Measurements from ENCODE around the gene ZNF423.

ZNF423 gene

DNA sequence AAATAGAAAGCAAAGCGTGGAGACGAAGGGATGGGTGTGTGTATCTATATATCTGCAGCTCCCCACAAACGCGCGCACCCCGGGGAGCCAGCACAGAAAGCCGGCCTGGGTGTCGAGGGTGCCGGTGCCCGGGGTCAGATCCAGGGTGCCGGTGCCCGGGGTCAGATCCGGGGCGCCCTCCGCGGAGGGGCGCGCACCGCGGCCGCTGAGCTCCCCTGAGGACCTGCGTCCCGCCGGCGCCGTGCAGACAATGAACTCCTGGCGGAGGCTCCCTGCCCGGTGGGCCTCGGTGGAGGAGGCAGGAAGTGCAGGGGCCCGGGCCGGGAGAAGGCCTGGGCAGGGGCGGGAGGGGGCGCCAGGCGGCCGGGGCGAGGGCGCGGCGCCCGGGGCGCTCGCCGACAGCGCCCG is 1.1 kb downstream of the ZNF423 start:
- Histone ChIP-seq H3K4me1 (ENCODE audit: control insufficient read depth, insufficient read depth, low read length) (peaks cover 25% of the 10 kb centered on the region), H3K9ac (ENCODE audit: low read length) (peak overlapping the region; percentile 90), H3K36me3 (ENCODE audit: control insufficient read depth, insufficient read depth, low read length, severe bottlenecking) (no peaks in the 10 kb centered on the region), H3K9me3 (ENCODE audit: control insufficient read depth, low read length) (no peaks in the 10 kb centered on the region), H3K4me3 (ENCODE audit: low read length) (peak overlapping the region; percentile 81), H3K27me3 (replicated peaks; ENCODE audit: control insufficient read depth, insufficient read depth, low read length) (no peaks in the 10 kb centered on the region)
- peak; percentile 74 for DNase-seq (ENCODE audit: low read depth)

DNA sequence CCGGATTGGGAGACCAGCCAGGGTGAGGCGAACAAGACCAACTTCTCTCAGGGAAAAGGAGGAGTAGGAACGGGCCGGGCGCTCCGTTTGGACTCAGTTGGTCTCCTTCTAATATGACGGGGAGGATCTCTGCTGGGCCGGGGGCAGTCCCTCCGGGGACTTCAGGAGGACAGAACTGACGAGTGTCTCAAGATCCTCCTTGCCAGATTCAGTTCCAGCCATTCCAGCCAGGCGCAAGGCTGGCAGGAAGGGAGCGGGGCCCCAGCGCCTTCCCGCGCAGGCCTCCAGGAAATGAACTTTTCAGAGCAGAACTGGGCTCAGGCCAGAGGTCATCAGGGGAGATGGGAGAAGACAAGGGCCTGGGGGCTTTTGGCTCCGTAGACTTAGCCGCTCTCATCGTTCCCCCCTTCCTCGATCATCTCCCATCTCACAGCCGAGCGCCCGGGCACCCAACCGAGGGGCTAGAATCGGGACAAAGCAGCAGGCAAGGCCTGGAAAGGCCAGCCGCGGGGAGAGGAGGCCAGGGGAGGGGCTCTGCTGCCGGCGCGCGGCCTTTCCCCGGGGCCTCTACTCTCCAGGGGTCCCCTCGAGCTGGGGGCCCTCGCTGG is 1.6 kb downstream of the ZNF423 start:
- DNase-seq (ENCODE audit: low read depth): peak; percentile 22
- Histone ChIP-seq H3K36me3 (ENCODE audit: control insufficient read depth, insufficient read depth, low read length, severe bottlenecking) (no peaks in the 10 kb centered on the region), H3K4me3 (ENCODE audit: low read length) (peak overlapping the region; percentile 81), H3K4me1 (ENCODE audit: control insufficient read depth, insufficient read depth, low read length) (peaks cover 25% of the 10 kb centered on the region), H3K9me3 (ENCODE audit: control insufficient read depth, low read length) (no peaks in the 10 kb centered on the region), H3K27me3 (replicated peaks; ENCODE audit: control insufficient read depth, insufficient read depth, low read length) (no peaks in the 10 kb centered on the region), H3K9ac (ENCODE audit: low read length) (peak overlapping the region; percentile 90)

- peaks cover 25% of the 10 kb centered on the region for H3K4me1 ChIP-seq (ENCODE audit: control insufficient read depth, insufficient read depth, low read length)
- no peaks in the 10 kb centered on the region for H3K9me3 ChIP-seq (ENCODE audit: control insufficient read depth, low read length)
- no peaks in the 10 kb centered on the region for H3K27me3 ChIP-seq (replicated peaks; ENCODE audit: control insufficient read depth, insufficient read depth, low read length)
- no peak overlapping the region for H3K9ac ChIP-seq (ENCODE audit: low read length)
- no peak for DNase-seq (ENCODE audit: low read depth)
- no peak overlapping the region for H3K4me3 ChIP-seq (ENCODE audit: low read length)
- H3K36me3 ChIP-seq (ENCODE audit: control insufficient read depth, insufficient read depth, low read length, severe bottlenecking): no peaks in the 10 kb centered on the region
These were observed 3.6 kb downstream of the ZNF423 start for GRCh38 chr16:49852279-49852678.

- H3K9me3 ChIP-seq (ENCODE audit: control insufficient read depth, low read length): no peaks in the 10 kb centered on the region
- no peaks in the 10 kb centered on the region for H3K36me3 ChIP-seq (ENCODE audit: control insufficient read depth, insufficient read depth, low read length, severe bottlenecking)
- no peak overlapping the region for H3K4me3 ChIP-seq (ENCODE audit: low read length)
- peaks cover 25% of the 10 kb centered on the region for H3K4me1 ChIP-seq (ENCODE audit: control insufficient read depth, insufficient read depth, low read length)
- no peak for DNase-seq (ENCODE audit: low read depth)
- H3K27me3 ChIP-seq (replicated peaks; ENCODE audit: control insufficient read depth, insufficient read depth, low read length): no peaks in the 10 kb centered on the region
- no peak overlapping the region for H3K9ac ChIP-seq (ENCODE audit: low read length)
These were observed 4.5 kb downstream of the ZNF423 start for GRCh38 chr16:49851468-49851787.

DNA sequence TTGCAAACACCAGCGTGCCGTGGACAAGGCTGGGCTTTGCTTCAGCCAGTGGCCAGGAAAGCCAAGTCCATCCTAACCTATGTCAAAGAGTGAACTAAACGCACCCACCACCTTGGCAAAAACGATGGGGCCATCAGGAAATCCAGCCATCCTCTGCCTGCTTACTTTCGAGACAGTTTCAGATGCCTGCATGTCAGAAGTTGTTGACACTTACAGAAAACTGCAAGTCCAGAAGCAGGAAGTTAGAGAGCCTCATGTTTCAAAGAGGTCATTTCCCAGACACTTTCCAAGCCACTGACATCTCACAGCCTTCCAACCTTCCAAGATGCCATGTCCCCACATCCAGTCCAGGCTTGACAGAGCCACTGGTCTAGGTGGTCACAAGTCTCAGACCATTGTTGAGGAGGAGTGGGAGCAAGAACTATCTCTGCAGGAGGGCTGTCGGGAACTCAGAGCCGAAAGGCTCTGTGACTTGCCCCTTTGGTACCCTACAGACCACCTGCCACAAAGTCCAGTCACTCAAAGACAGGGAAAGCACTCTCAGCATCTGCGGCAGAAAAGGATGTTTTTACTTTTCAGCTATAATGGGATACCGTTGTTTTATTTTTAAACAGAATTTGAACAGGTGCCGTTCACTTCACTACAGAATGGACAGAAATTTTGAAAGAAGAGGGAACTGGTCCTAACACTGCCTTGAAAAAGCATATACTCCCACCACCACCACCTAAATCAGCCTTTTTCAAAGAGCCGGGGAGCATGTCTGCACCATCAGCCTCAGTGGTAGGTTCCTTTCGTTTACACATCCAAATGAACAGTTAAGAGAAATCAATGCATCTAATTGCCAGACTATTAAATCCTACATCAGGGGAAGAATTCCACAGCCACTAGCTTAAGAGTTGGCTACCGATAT is 5.1 kb downstream of the ZNF423 start:
- Histone ChIP-seq H3K4me1 (ENCODE audit: control insufficient read depth, insufficient read depth, low read length) (peaks cover 25% of the 10 kb centered on the region), H3K4me3 (ENCODE audit: low read length) (no peak overlapping the region), H3K9me3 (ENCODE audit: control insufficient read depth, low read length) (no peaks in the 10 kb centered on the region), H3K27me3 (replicated peaks; ENCODE audit: control insufficient read depth, insufficient read depth, low read length) (no peaks in the 10 kb centered on the region), H3K36me3 (ENCODE audit: control insufficient read depth, insufficient read depth, low read length, severe bottlenecking) (no peaks in the 10 kb centered on the region), H3K9ac (ENCODE audit: low read length) (no peak overlapping the region)
- no peak for DNase-seq (ENCODE audit: low read depth)

DNA sequence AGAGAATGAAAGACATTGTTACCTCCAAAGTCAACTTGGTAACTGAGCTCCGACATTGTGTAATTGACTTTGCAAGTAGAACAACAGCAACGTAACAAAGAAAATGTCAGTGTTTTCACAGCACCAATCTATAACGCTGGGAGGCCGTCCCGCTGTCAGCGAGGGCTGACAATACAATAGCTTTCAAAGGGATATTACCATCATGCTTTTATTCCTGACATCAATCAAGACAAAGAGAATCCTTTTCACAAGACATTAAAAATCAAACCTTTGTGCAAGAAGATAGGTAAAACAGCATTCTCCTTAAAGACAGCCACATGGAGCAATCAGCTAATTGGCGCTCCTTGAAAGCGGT is 6.2 kb downstream of the ZNF423 start:
- Histone ChIP-seq H3K9ac (ENCODE audit: low read length) (no peak overlapping the region), H3K4me3 (ENCODE audit: low read length) (no peak overlapping the region), H3K27me3 (replicated peaks; ENCODE audit: control insufficient read depth, insufficient read depth, low read length) (no peaks in the 10 kb centered on the region), H3K9me3 (ENCODE audit: control insufficient read depth, low read length) (no peaks in the 10 kb centered on the region), H3K4me1 (ENCODE audit: control insufficient read depth, insufficient read depth, low read length) (peaks cover 25% of the 10 kb centered on the region), H3K36me3 (ENCODE audit: control insufficient read depth, insufficient read depth, low read length, severe bottlenecking) (no peaks in the 10 kb centered on the region)
- no peak for DNase-seq (ENCODE audit: low read depth)

DNA sequence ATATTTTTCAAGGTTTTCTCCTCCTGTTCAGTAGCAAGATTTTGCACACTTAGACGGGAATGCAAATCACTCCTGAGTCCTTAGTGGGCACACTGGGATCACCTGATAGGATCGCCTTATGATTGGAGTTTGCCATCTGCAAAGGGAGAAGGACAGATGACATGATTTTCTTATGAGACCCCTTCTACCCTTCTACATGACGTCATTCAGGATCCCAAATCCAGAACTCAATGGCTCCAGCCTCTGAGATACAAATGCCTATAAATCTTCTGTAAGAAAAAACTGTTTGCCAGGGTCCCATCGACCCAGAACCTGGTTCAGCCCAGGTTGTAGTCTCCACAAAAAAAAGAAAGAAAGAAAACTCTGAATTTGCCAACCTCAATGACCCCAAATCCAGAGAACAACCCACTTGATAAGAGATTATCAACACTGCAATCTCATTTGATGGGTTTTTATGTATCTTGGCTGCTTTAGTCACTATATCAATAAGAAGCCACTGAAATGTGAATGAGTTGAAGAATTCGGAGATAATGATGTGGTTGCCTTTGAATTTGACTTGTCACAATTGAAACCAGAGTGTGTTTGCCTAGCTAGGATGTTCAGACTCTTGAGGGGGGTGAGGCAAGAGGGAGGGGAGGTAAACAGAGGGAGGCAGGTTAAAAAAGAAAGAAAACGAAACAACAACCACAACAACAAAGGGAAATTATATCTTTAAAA is 6.7 kb downstream of the ZNF423 start:
- no peak for DNase-seq (ENCODE audit: low read depth)
- no peak overlapping the region for H3K4me3 ChIP-seq (ENCODE audit: low read length)
- H3K9me3 ChIP-seq (ENCODE audit: control insufficient read depth, low read length): no peaks in the 10 kb centered on the region
- H3K27me3 ChIP-seq (replicated peaks; ENCODE audit: control insufficient read depth, insufficient read depth, low read length): no peaks in the 10 kb centered on the region
- H3K36me3 ChIP-seq (ENCODE audit: control insufficient read depth, insufficient read depth, low read length, severe bottlenecking): no peaks in the 10 kb centered on the region
- H3K4me1 ChIP-seq (ENCODE audit: control insufficient read depth, insufficient read depth, low read length): peaks cover 22% of the 10 kb centered on the region
- H3K9ac ChIP-seq (ENCODE audit: low read length): no peak overlapping the region

GRCh38 chr16:49848530-49848929 is 7.4 kb downstream of the ZNF423 start:
- no peak for DNase-seq (ENCODE audit: low read depth)
- H3K36me3 ChIP-seq (ENCODE audit: control insufficient read depth, insufficient read depth, low read length, severe bottlenecking): no peaks in the 10 kb centered on the region
- no peaks in the 10 kb centered on the region for H3K27me3 ChIP-seq (replicated peaks; ENCODE audit: control insufficient read depth, insufficient read depth, low read length)
- H3K4me3 ChIP-seq (ENCODE audit: low read length): no peak overlapping the region
- no peaks in the 10 kb centered on the region for H3K9me3 ChIP-seq (ENCODE audit: control insufficient read depth, low read length)
- H3K4me1 ChIP-seq (ENCODE audit: control insufficient read depth, insufficient read depth, low read length): peaks cover 15% of the 10 kb centered on the region
- H3K9ac ChIP-seq (ENCODE audit: low read length): no peak overlapping the region

- H3K36me3 ChIP-seq (ENCODE audit: control insufficient read depth, insufficient read depth, low read length, severe bottlenecking): no peaks in the 10 kb centered on the region
- no peaks in the 10 kb centered on the region for H3K27me3 ChIP-seq (replicated peaks; ENCODE audit: control insufficient read depth, insufficient read depth, low read length)
- H3K9me3 ChIP-seq (ENCODE audit: control insufficient read depth, low read length): no peaks in the 10 kb centered on the region
- H3K4me3 ChIP-seq (ENCODE audit: low read length): no peak overlapping the region
- peaks cover 20% of the 10 kb centered on the region for H3K4me1 ChIP-seq (ENCODE audit: control insufficient read depth, insufficient read depth, low read length)
- no peak overlapping the region for H3K9ac ChIP-seq (ENCODE audit: low read length)
- no peak for DNase-seq (ENCODE audit: low read depth)
These were observed 9.1 kb downstream of the ZNF423 start for GRCh38 chr16:49846800-49847199.

- Histone ChIP-seq H3K27me3 (replicated peaks; ENCODE audit: control insufficient read depth, insufficient read depth, low read length) (no peaks in the 10 kb centered on the region), H3K4me1 (ENCODE audit: control insufficient read depth, insufficient read depth, low read length) (peaks cover 12% of the 10 kb centered on the region), H3K9me3 (ENCODE audit: control insufficient read depth, low read length) (no peaks in the 10 kb centered on the region), H3K4me3 (ENCODE audit: low read length) (no peak overlapping the region), H3K36me3 (ENCODE audit: control insufficient read depth, insufficient read depth, low read length, severe bottlenecking) (no peaks in the 10 kb centered on the region), H3K9ac (ENCODE audit: low read length) (no peak overlapping the region)
- no peak for DNase-seq (ENCODE audit: low read depth)
These were observed 11.6 kb downstream of the ZNF423 start for GRCh38 chr16:49844359-49844758.

- no peaks in the 10 kb centered on the region for H3K9me3 ChIP-seq (ENCODE audit: control insufficient read depth, low read length)
- H3K27me3 ChIP-seq (replicated peaks; ENCODE audit: control insufficient read depth, insufficient read depth, low read length): no peaks in the 10 kb centered on the region
- no peak overlapping the region for H3K9ac ChIP-seq (ENCODE audit: low read length)
- no peak overlapping the region for H3K4me3 ChIP-seq (ENCODE audit: low read length)
- H3K36me3 ChIP-seq (ENCODE audit: control insufficient read depth, insufficient read depth, low read length, severe bottlenecking): no peaks in the 10 kb centered on the region
- peaks cover 15% of the 10 kb centered on the region for H3K4me1 ChIP-seq (ENCODE audit: control insufficient read depth, insufficient read depth, low read length)
- no peak for DNase-seq (ENCODE audit: low read depth)
These were observed 12.2 kb downstream of the ZNF423 start for GRCh38 chr16:49843758-49844157.
